GM19452 (cell line): Measurements from ENCODE around the gene KIF23.
A peak's percentile ranks its signal among the peaks of the same experiment; 100 is the strongest.

Experiments
- ATAC-seq: cut with Tn5 transposase; IDR thresholded peaks from one replicate; pipeline ENCODE4 v1.9.1; 2021; ENCODE audit not compliant: unreplicated experiment

KIF23 gene

DNA sequence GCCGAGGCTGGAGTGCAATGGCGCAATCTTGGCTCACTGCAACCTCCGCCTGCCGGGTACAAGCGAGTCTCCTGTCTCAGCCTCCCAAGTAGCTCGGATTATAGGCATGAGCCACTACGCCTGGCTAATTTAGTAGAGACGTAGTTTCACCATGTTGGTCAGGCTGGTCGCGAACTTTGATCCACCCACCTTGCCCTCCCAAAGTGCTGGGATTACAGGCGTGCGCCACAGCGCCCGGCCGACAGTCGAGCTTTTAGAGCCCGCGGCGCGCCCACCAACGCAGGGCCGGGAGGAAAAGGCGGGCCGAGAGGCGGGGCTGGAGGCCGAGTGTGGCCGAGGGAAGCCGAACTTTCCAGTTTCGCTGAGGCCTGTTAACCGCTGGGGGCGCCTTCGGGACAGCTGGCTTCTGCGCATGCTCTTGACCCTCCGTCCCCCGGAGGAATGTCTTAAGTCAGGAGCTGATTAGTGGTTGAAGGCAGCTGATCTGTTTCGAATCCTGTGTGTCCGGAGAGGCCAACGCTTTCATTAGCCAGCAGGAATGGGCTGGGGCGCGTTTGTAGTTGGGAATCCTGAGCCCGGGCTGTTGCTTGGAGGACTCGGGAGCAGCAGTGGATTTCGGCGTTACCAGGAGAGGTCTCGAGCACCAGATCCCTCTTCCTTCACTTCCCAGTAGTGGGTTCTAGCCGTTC lies 48.5 kb downstream of the KIF23 start:
- peak; percentile 90 for ATAC-seq

DNA sequence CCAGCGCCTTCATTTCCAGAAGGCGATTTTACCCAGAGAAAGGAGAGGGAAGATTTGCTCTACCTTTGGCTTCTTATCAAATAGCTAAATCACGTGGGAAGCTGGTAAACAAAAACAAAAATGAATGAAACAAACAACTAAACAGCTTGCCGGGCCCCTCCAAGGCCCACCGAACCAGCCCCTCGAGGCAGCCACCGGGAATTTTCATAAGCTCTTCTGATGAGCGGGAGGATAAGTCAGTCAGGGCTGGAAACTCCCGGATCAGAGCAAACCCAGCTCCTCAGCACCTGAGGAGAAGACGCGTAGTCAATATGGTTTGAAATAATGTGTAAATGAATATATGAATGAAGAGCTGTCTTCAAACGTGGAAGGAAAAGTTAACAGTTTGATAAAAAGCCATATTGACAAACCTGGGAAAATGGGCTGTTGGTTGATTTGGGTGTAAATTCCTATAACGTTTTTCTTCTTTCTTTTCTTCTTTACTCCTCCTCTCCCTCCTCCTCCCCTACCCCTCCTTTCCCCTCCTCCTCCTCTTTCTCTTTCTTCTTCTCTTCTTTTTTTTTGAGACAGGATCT lies 49.1 kb downstream of the KIF23 start:
- no peak for ATAC-seq

- ATAC-seq = no peak
Observed at GRCh38 chr15:69465253-69465652, 51.1 kb downstream of the KIF23 start.

DNA sequence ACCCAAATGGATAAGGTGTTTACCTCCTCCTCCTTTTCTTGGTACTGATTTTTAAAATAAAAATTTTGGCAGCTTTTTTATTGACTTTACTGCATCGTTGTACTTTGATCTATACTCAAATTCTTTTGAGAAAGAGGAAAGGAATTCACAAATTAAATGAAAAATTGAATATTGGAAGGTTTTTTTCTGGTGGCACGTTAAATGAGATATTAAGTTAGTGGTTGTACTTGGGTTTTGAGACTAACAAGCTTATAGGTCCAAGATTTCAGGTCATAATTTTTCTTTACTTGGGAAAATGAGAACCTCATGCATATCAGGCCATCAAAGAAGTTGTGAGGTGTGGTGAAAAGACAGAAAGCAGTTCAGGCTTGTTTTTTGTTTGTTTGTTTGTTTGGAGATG lies 52.6 kb downstream of the KIF23 start:
- no peak for ATAC-seq

GRCh38 chr15:69467636-69468035 lies 53.5 kb downstream of the KIF23 start:
- ATAC-seq = no peak

- no peak for ATAC-seq
Observed at GRCh38 chr15:69468241-69469121, 54.3 kb downstream of the KIF23 start.

GRCh38 chr15:69469467-69470201 lies 55.5 kb downstream of the KIF23 start:
- no peak for ATAC-seq

GRCh38 chr15:69472046-69472445 lies 57.9 kb downstream of the KIF23 start:
- ATAC-seq = no peak

DNA sequence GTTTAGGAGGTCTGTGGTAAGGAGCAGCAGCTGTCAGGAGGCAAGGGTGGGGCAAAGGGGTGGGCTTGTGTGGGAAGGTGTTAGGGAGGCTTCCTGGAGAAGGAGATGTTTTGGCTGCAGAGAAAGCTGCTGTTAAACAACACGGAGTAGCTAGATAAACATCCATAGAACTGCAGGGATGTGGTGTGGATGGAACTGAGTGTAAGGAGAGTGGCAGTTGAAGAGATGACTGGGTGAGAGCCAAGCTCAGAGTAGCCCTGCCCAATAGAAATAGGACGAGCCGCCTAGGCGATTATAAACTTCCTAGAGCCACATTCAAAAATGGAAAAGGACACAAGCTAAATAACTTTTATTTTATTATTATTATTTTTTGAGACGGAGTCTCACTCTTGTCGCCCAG lies 58.4 kb downstream of the KIF23 start:
- ATAC-seq = no peak

DNA sequence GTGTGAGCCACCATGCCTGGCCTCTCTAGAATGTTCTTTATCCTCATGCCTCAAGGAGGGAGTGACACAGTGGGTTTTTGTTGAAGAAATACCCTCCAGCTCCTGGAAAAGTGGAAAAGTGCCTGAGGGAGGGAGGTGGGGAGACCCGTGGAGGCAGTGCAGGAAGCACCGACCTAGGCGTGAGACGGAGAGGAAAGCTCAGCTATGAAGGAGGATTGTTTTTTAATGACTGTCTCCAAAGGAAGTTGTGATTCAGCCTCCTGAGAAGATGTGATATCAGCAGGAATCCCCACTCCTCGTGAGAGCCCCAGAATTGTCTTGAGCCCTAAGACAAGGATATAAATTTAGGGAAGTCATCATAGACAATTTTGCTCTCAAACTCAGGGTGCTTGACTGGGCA lies 60.1 kb downstream of the KIF23 start:
- ATAC-seq = no peak

DNA sequence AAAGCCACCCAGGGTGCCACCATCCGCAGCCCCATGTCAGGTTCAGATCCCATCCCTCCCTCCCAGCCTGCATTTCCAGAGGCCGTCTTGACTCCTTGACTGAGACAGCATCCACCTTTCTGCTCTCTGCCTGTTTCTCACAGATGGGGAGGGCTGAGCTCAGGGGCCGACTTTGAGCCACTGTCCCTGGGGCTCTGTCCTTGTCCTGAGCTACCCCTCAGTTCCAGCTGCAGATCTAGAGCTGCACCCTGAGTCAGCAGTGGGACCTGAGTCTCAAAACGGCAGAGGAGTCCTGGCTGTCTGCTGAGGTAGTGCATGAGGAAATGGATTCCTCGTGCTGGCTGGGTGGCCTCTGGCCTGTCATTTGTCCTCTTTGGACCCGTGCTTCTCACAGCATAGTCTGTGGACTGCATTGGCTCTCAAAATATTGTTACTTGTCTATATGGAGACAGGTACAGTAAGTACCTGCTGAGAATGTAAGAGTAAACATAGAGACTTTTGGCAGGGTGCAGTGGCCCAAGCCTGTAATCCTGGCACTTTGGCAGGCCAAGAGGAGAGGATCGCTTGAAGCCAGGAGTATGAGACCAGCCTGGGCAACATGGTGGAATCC lies 60.8 kb downstream of the KIF23 start:
- no peak for ATAC-seq

DNA sequence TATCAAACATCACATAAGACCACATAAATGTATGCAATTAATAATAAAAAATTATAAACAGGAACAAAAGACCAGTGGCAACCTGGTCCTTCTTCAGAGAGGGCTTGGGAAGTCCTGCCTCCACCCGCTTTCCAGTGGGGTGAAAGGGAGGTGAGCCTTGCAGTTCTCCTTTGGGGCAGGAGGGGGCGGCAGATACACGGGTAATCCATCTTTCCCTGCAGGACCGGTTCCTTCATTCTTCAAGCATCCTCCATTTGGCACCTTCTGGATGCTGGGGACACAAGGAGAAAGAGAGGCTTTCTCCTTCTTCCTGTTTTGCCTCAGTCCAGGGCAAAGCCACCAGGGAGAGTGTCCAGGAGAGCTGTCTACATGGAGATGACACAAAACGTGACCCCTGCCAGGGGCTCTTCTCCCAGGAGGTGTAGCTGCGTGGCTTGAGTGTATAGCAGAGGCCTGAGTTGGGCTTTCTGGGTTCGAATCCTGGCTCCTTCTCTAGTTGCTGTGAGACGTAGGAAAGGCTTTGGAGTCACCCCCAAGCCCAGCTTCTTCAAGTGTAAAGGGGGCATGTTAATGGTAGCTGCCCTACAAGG lies 61.7 kb downstream of the KIF23 start:
- ATAC-seq = no peak

GRCh38 chr15:69476704-69477473 lies 62.7 kb downstream of the KIF23 start:
- ATAC-seq = no peak

DNA sequence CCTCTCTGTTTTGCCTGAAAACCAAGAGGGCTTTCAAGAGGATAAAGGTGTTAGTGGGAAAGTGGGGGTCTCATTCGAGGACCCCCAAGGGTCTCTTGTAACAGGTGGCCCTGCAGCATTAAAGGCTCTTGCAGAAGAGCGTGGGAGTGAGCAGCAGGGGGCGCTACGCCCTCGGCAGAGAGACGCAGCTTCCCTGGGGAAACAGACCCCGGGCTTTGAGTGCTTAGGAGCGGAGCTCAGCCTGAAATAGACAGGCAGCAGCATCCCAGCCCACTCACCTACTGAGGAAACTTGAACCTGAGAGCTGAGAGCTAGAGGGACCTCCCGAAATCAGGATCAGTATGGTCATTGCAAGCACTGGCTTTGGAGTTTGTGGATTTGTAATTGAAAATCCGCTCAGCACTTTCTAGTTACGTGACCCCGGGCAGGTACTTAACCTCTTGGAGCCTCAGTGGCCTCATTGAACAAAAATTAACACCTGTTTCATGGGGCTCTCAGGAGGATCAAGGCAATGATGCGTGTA lies 64.2 kb downstream of the KIF23 start:
- ATAC-seq = no peak

DNA sequence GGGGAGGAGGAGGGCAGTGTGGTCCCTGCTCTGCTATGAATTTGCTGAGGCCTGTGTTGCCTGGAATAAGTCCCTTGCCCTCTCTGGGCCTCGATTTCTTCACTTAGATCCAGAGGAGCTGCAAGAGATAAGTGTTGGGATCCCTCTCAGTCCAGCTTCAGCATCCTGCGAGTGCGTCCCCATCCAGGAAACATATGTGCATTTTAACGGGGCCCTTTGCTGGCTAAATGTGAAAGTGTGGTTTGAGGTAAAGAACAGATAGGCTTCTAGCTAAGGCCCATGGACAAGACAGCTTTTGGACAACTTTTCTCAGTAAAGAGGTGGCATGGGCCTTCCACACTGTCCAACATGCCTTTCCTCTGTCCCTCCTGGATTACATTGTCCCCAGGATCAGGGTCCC lies 64.9 kb downstream of the KIF23 start:
- no peak for ATAC-seq

GRCh38 chr15:69479971-69480370 lies 65.8 kb downstream of the KIF23 start:
- no peak for ATAC-seq

- ATAC-seq = no peak
Observed at GRCh38 chr15:69480932-69481331, 66.8 kb downstream of the KIF23 start.

DNA sequence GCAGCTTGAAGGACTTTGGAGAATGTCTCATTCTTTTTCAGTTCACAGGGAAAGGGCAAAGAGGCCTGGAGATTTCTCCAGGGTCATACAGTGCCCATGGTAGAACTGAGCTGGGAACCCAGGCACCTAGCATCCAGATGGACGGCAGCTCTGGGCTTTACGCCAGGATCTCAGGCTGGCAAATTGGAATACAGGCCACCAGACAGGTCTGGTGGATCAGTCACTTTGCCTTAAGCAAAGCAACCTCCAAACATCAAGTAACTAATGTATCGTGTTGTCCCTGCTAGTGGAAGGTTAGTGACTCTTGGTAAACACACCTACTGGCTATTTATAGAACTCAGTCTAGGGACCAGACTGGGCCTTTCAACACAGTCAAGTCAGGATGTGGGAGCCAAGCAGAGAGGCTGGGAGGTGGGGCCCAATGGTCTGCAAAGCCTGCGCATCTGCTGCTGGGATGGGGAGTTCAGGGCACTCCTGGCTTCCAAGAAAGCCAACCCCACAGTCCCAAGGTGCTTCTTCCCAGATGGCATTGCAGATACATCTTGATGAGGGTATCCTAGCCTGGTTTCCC lies 68.6 kb downstream of the KIF23 start:
- no peak for ATAC-seq

DNA sequence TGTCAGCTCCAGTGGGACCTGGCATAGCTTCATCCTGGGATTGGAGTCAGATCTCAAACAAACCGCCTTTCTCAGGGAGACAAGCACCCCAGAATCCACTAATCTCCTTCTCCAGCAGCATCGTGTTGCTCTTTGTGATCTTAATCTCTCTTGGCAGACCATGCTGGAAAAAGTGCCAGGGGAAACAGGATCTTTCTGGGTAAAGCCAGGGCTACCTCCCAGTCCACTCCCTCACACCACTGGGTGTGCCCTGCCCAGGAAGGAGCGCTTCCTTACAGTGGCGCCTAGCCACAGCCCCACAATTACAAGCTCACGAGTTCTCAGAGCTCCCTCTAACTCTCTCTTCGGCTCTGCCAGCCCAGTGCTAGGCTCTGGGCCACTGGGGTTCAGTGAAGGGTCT lies 70.7 kb downstream of the KIF23 start:
- ATAC-seq = no peak
